ENCODE measurements around the gene UBE3D.

Gene UBE3D

GRCh38 chr6:82877213-82878195 lies 188.1 kb downstream of the UBE3D start (continued):
- TF ChIP-seq ZBTB11 (tag by site-specific recombination; conservative IDR thresholded peaks at IDR 0.05; ENCODE audit: low read depth) (no peak), ZNF48 (tag by site-specific recombination; IDR thresholded peaks at IDR 0.05) (no peak), ZNF521 (tag by site-specific recombination; IDR thresholded peaks at IDR 0.05) (no peak), PATZ1 (tag by site-specific recombination; IDR thresholded peaks at IDR 0.05) (no peak), ZNF664 (tag by site-specific recombination; IDR thresholded peaks at IDR 0.05) (no peak), ZNF23 (tag by site-specific recombination; IDR thresholded peaks at IDR 0.05; ENCODE audit: borderline replicate concordance) (no peak), ZNF223 (tag by site-specific recombination; IDR thresholded peaks at IDR 0.05) (no peak), GLI4 (tag by site-specific recombination; IDR thresholded peaks at IDR 0.05) (no peak), ZBTB20 (tag by site-specific recombination; IDR thresholded peaks at IDR 0.05) (no peak), ZNF148 (tag by site-specific recombination; IDR thresholded peaks at IDR 0.05; ENCODE audit: borderline replicate concordance) (no peak), ZNF561 (tag by site-specific recombination; IDR thresholded peaks at IDR 0.05; ENCODE audit: borderline replicate concordance) (peak; percentile 97), GLI2 (tag by site-specific recombination; IDR thresholded peaks at IDR 0.05; ENCODE audit: borderline replicate concordance, low read depth) (peak; percentile 68; the same call in 1 of the 2 replicates), YY2 (tag by site-specific recombination; IDR thresholded peaks at IDR 0.05) (no peak), ZNF146 (tag by site-specific recombination; IDR thresholded peaks at IDR 0.05) (no peak), ZSCAN5A (tag by site-specific recombination; IDR thresholded peaks at IDR 0.05) (no peak), SCRT2 (tag by site-specific recombination; IDR thresholded peaks at IDR 0.05) (no peak), HIC1 (tag by site-specific recombination; IDR thresholded peaks at IDR 0.05) (no peak), ZNF473 (tag by site-specific recombination; IDR thresholded peaks at IDR 0.05) (no peak), ZNF302 (tag by site-specific recombination; IDR thresholded peaks at IDR 0.05; ENCODE audit: low read depth) (0 out of 2 replicates have a peak, but pooled peaks have one; percentile 22), MZF1 (tag by site-specific recombination; IDR thresholded peaks at IDR 0.05; ENCODE audit: borderline replicate concordance) (peak; percentile 80; the same call in 1 of the 2 replicates), ZNF558 (tag by site-specific recombination; IDR thresholded peaks at IDR 0.05) (0 out of 2 replicates have a peak, but pooled peaks have one; percentile 12), KLF10 (tag by site-specific recombination; IDR thresholded peaks at IDR 0.05) (0 out of 2 replicates have a peak, but pooled peaks have one; percentile 14), ZNF416 (tag by site-specific recombination; IDR thresholded peaks at IDR 0.05) (no peak), ZFP69B (tag by site-specific recombination; IDR thresholded peaks at IDR 0.05) (no peak), HOXA7 (CRISPR knock-in tag; IDR thresholded peaks at IDR 0.05; ENCODE audit: borderline replicate concordance) (no peak), ZNF324 (tag by site-specific recombination; IDR thresholded peaks at IDR 0.05) (no peak)

All from HEK293 (cell line).